ENCODE results near the gene MIEN1. TPM values are rescaled to one million over a fixed set of nuclear protein-coding genes. Genes with fewer than 3 reads are reported as not detected.
A peak's percentile ranks its signal among the peaks of the same experiment; 100 is the strongest.
"Not testable (repeated sequence)": the region's sequence is repeated elsewhere in the genome, so short reads cannot be mapped to it uniquely, and the experiment has no call there.

MIEN1 gene
- total RNA-seq, 4 donors from 2014 or later, result 42.8 to 81.9 (median 67.7) TPM

GRCh38 chr17:39735882-39736281, 5.5 kb upstream of the MIEN1 start:
- Histone ChIP-seq H3K9me3 (no peaks in the 10 kb centered on the region), H3K27ac (no peak overlapping the region), H3K27me3 (peaks cover 37 to 45% (median 43%) of the 10 kb centered on the region in 3 donors), H3K4me3 (no peak overlapping the region), H3K36me3 (no peaks in the 10 kb centered on the region), H3K4me1 (peaks cover 6 to 22% of the 10 kb centered on the region in 2 donors)
- TF ChIP-seq POLR2A (IDR thresholded peaks at IDR 0.05), result no peak
- TF ChIP-seq, protein P1, sequence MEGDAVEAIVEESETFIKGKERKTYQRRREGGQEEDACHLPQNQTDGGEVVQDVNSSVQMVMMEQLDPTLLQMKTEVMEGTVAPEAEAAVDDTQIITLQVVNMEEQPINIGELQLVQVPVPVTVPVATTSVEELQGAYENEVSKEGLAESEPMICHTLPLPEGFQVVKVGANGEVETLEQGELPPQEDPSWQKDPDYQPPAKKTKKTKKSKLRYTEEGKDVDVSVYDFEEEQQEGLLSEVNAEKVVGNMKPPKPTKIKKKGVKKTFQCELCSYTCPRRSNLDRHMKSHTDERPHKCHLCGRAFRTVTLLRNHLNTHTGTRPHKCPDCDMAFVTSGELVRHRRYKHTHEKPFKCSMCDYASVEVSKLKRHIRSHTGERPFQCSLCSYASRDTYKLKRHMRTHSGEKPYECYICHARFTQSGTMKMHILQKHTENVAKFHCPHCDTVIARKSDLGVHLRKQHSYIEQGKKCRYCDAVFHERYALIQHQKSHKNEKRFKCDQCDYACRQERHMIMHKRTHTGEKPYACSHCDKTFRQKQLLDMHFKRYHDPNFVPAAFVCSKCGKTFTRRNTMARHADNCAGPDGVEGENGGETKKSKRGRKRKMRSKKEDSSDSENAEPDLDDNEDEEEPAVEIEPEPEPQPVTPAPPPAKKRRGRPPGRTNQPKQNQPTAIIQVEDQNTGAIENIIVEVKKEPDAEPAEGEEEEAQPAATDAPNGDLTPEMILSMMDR (IDR thresholded peaks at IDR 0.05 in 4 of 5, conservative IDR thresholded peaks at IDR 0.05 in 1 of 5), result no peak
- no peak for ATAC-seq
- DNase-seq, result no peak
- intact Hi-C loops (cut with DNase I; ENCODE audit: low total_unique reads), result no loop called here
- in situ Hi-C loops (cut with MboI; ENCODE audit: low sequenced_read_pairs in 4 of 4), result no loop called here

DNA sequence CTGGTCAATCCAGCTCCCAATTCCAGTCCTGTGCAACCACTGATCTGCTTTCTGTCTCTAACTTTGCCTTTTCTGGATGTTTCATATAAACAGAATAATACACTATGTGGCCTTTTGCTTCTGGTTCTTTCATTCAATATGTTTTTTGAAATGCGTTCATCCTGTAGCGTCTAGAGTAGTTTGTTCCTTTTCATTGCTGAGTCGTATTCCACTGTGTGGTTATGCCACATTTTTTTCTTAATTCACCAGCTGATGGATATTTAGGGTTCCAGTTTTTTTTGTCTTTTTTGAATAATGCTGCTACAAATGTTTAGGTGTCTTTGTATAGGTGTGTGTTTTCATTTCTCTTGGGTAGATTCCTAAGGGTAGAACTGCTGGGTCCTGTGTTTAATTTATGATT, 2.3 kb upstream of the MIEN1 start:
- ATAC-seq, result no peak
- no peaks in the 10 kb centered on the region for H3K9me3 ChIP-seq
- H3K4me3 ChIP-seq, result no peak overlapping the region
- DNase-seq, result no peak
- H3K36me3 ChIP-seq, result peaks cover 0 to 17% of the 10 kb centered on the region in 2 donors
- H3K27me3 ChIP-seq, result peaks cover 10 to 12% (median 11%) of the 10 kb centered on the region in 3 donors
- intact Hi-C loops (cut with DNase I; ENCODE audit: low total_unique reads), result loop anchor here (5.0 kb wide), 1 partner anchor 55 kb away; no protein-coding TSS in a partner anchor
- H3K4me1 ChIP-seq, result peaks cover 9% of the 10 kb centered on the region in 2 donors
- H3K27ac ChIP-seq, result no peak overlapping the region
- TF ChIP-seq, protein P1 (IDR thresholded peaks at IDR 0.05 in 4 of 5, conservative IDR thresholded peaks at IDR 0.05 in 1 of 5), result no peak
- no peak for TF ChIP-seq POLR2A (IDR thresholded peaks at IDR 0.05)
- in situ Hi-C loops (cut with MboI; ENCODE audit: low sequenced_read_pairs in 4 of 4), result no loop called here

GRCh38 chr17:39729280-39729851, 966 bp downstream of the MIEN1 start:
- H3K27me3 ChIP-seq, result no peaks in the 10 kb centered on the region
- H3K36me3 ChIP-seq, result peaks cover 0 to 26% of the 10 kb centered on the region in 2 donors
- ATAC-seq (no peak), DNase-seq (no peak)
- no peak for TF ChIP-seq POLR2A (IDR thresholded peaks at IDR 0.05)
- H3K9me3 ChIP-seq, result no peaks in the 10 kb centered on the region
- H3K4me3 ChIP-seq, result peak overlapping the region; percentile 78 to 92 (median 89)
- H3K4me1 ChIP-seq, result peaks cover 7 to 9% of the 10 kb centered on the region in 2 donors
- in situ Hi-C loops (cut with MboI; ENCODE audit: low sequenced_read_pairs in 4 of 4) (no loop called here), intact Hi-C loops (cut with DNase I; ENCODE audit: low total_unique reads) (no loop called here)
- peak overlapping the region; percentile 84 to 89 (median 87) for H3K27ac ChIP-seq

GRCh38 chr17:39727556-39727955, 2.8 kb downstream of the MIEN1 start:
- Histone ChIP-seq H3K4me1 (peaks cover 7 to 9% of the 10 kb centered on the region in 2 donors), H3K36me3 (peaks cover 0 to 26% of the 10 kb centered on the region in 2 donors), H3K9me3 (no peaks in the 10 kb centered on the region), H3K4me3 (no peak overlapping the region), H3K27me3 (no peaks in the 10 kb centered on the region), H3K27ac (no peak overlapping the region)
- intact Hi-C loops (cut with DNase I; ENCODE audit: low total_unique reads), result no loop called here
- ATAC-seq, result no peak
- TF ChIP-seq, protein P1 (IDR thresholded peaks at IDR 0.05 in 4 of 5, conservative IDR thresholded peaks at IDR 0.05 in 1 of 5), result no peak
- TF ChIP-seq POLR2A (IDR thresholded peaks at IDR 0.05), result no peak
- DNase-seq, result no peak
- in situ Hi-C loops (cut with MboI; ENCODE audit: low sequenced_read_pairs in 4 of 4), result no loop called here

- DNase-seq (no peak), ATAC-seq (no peak)
- H3K27me3 ChIP-seq, result no peaks in the 10 kb centered on the region
- no peaks in the 10 kb centered on the region for H3K9me3 ChIP-seq
- in situ Hi-C loops (cut with MboI; ENCODE audit: low sequenced_read_pairs in 4 of 4), result no loop called here
- H3K36me3 ChIP-seq, result peaks cover 0 to 26% of the 10 kb centered on the region in 2 donors
- no peak overlapping the region for H3K27ac ChIP-seq
- H3K4me1 ChIP-seq, result peaks cover 7 to 9% of the 10 kb centered on the region in 2 donors
- H3K4me3 ChIP-seq, result no peak overlapping the region
- TF ChIP-seq, protein P1 (IDR thresholded peaks at IDR 0.05 in 4 of 5, conservative IDR thresholded peaks at IDR 0.05 in 1 of 5), result no peak
- TF ChIP-seq POLR2A (IDR thresholded peaks at IDR 0.05), result no peak
- intact Hi-C loops (cut with DNase I; ENCODE audit: low total_unique reads), result no loop called here
These were observed 3.7 kb downstream of the MIEN1 start for GRCh38 chr17:39726617-39727016.

DNA sequence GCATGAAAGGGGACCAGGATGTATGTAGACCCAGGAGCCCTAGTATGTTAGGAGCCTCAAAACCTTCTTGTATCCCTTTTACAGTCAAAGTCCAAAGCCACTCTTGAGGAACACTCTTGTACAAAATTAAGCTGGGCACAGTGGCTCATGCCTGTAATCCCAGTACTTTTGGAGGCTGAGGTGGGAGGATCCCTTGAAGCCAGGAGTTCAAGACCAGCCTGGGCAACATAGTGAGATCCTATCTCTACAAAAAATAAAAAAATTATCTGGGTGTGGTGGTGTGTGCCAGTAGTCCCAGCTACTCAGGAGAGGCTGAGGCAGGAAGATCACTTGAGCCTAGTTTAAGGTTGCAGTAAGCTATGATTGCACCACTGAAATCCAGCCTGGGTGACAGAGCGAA, 4.4 kb downstream of the MIEN1 start:
- in situ Hi-C loops (cut with MboI; ENCODE audit: low sequenced_read_pairs in 4 of 4); H3K27me3 ChIP-seq; H3K4me1 ChIP-seq; ATAC-seq; H3K27ac ChIP-seq; DNase-seq; H3K9me3 ChIP-seq; intact Hi-C loops (cut with DNase I; ENCODE audit: low total_unique reads); H3K4me3 ChIP-seq: not testable (repeated sequence)
- H3K36me3 ChIP-seq, result peaks cover 0 to 26% of the 10 kb centered on the region in 2 donors
